GM12892 (cell line): ENCODE results near the gene IQCE.

Experiments
- POLR2A ChIP-seq: IDR thresholded peaks from 2 replicates; pipeline ENCODE4 v1.6.1; 2011; ENCODE audit warnings: low read depth, low read length, control low read depth
- TAF1 ChIP-seq: IDR thresholded peaks from 2 replicates; pipeline ENCODE4 v1.6.1; 2011; ENCODE audit warnings: low read depth, mild to moderate bottlenecking, control low read depth, low read length, borderline replicate concordance

DNA sequence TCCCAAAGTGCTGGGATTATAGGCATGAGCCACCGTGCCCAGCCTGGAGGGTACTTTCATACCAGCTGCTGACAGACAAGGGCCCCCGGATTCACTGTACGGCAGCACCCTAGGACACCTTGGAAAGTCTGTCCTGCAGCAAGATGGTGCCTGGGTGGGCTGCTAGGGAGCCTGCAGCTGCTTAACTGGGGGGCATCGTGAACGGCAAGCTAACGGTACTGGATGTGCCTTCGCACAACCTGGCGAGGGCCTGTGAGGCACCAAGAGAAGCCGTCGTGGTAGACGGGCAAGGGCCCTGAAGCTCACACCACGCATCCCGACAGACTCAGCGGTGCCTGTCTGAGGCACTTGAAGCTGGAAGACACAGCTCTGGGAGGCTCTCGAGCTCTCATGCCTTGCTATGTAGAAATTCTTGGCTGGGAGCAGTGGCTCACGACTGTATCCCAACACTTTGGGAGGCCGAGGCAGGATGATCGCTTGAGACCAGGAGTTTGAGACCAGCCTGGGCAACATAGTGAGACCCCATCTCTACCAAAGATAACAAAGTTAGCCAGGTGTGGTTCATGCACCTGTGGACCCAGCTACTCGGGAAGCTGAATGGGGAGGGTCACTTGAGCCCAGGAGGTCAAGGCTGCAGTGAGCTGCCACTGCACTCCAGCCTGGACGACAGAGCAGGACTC is 12.9 kb upstream of the IQCE start:
- TF ChIP-seq POLR2A, result no peak
- TF ChIP-seq TAF1, result no peak
